ENCODE data around the gene MID2.
"Not testable (repeated sequence)": the region's sequence is repeated elsewhere in the genome, so short reads cannot be mapped to it uniquely, and the experiment has no call there.

The MID2 gene

GRCh38 chrX:107851665-107852064 lies 26.0 kb downstream of the MID2 start:
- H3K9me3 ChIP-seq (ENCODE audit: control extremely low read depth in 1 of 5, control insufficient read depth in 4 of 5, insufficient read depth in 2 of 5, low read depth in 1 of 5, low read length in 4 of 5); H3K4me1 ChIP-seq (ENCODE audit: control extremely low read depth in 1 of 4, control insufficient read depth in 4 of 4, insufficient read depth in 4 of 4, low read length in 3 of 4); POLR2A ChIA-PET; CTCF ChIA-PET; H3K27ac ChIP-seq (ENCODE audit: insufficient read depth in 1 of 2, low read depth in 1 of 2, low read length in 2 of 2, poor library complexity in 1 of 2, severe bottlenecking in 2 of 2); H3K4me3 ChIP-seq (ENCODE audit: control insufficient read depth in 1 of 7, extremely low read depth in 1 of 7, insufficient read depth in 4 of 7, low read depth in 2 of 7, low read length in 6 of 7); H3K36me3 ChIP-seq (ENCODE audit: control insufficient read depth in 4 of 4, insufficient read depth in 4 of 4, low read length in 3 of 4); DNase-seq: not testable (repeated sequence)
- peaks cover 5 to 60% (median 21%) of the 10 kb centered on the region in 5 experiments for H3K27me3 ChIP-seq (replicated peaks in 2 of 5; ENCODE audit: control insufficient read depth in 4 of 5, insufficient read depth in 5 of 5, low read length in 4 of 5)
- WGBS (ENCODE audit: insufficient coverage) = 97% methylated on average over 6 of the region's 7 CpGs

DNA sequence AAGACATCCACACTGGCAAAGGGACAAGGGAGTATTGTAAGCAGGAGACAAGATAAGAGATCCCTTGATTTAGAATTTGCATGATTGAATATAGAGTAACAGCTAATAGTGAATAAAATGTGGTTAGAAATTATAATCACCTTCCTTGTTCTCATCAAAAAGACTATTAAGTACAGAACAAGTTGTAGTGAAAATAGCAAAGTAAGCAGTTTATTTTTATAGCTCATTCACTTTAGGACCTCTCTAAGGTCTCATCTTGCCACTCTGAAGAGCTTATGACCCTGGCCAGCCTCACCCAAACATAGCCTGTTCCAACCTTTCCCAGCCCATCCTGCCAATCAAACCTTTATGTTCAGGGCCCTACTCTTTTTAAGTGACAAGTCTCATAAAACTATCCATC lies 30.6 kb downstream of the MID2 start:
- CTCF ChIA-PET = no interaction called here

DNA sequence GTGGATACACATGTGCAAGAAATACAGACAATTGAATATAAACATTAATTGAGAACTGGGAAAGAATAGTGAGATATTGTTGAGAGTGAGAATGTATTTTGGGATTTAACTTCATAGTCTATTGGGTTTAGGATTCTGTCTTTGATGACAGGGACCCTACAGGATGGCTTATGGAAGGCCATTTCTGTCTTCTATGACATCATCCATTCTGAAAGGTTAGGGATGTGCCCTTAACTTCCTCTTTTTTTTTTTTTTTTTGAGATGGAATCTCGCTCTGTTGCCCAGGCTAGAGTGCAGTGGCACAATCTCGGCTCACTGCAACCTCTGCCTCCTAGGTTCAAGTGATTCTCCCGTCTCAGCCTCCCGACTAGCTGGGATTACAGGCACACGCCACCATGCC lies 31.4 kb downstream of the MID2 start:
- H3K27ac ChIP-seq (ENCODE audit: insufficient read depth in 1 of 2, low read depth in 1 of 2, low read length in 2 of 2, poor library complexity in 1 of 2, severe bottlenecking in 2 of 2); H3K4me3 ChIP-seq (ENCODE audit: control insufficient read depth in 1 of 7, extremely low read depth in 1 of 7, insufficient read depth in 4 of 7, low read depth in 2 of 7, low read length in 6 of 7); POLR2A ChIA-PET; H3K9me3 ChIP-seq (ENCODE audit: control extremely low read depth in 1 of 5, control insufficient read depth in 4 of 5, insufficient read depth in 2 of 5, low read depth in 1 of 5, low read length in 4 of 5); CTCF ChIA-PET; DNase-seq; H3K4me1 ChIP-seq (ENCODE audit: control extremely low read depth in 1 of 4, control insufficient read depth in 4 of 4, insufficient read depth in 4 of 4, low read length in 3 of 4); H3K36me3 ChIP-seq (ENCODE audit: control insufficient read depth in 4 of 4, insufficient read depth in 4 of 4, low read length in 3 of 4): not testable (repeated sequence)
- H3K27me3 ChIP-seq (replicated peaks in 2 of 5; ENCODE audit: control insufficient read depth in 4 of 5, insufficient read depth in 5 of 5, low read length in 4 of 5) = peaks cover 5 to 66% (median 16%) of the 10 kb centered on the region in 5 experiments
- 85% methylated on average over 4 of the region's 5 CpGs for WGBS (ENCODE audit: insufficient coverage)

More for the DNA sequence above, 30.6 kb downstream of the MID2 start:
- Histone ChIP-seq H3K9me3 (ENCODE audit: control extremely low read depth in 1 of 5, control insufficient read depth in 4 of 5, insufficient read depth in 2 of 5, low read depth in 1 of 5, low read length in 4 of 5) (no peaks in the 10 kb centered on the region), H3K4me3 (ENCODE audit: control insufficient read depth in 1 of 7, extremely low read depth in 1 of 7, insufficient read depth in 4 of 7, low read depth in 2 of 7, low read length in 6 of 7) (no peak overlapping the region), H3K27ac (ENCODE audit: insufficient read depth in 1 of 2, low read depth in 1 of 2, low read length in 2 of 2, poor library complexity in 1 of 2, severe bottlenecking in 2 of 2) (no peak overlapping the region), H3K4me1 (ENCODE audit: control extremely low read depth in 1 of 4, control insufficient read depth in 4 of 4, insufficient read depth in 4 of 4, low read length in 3 of 4) (no peaks in the 10 kb centered on the region), H3K27me3 (replicated peaks in 2 of 5; ENCODE audit: control insufficient read depth in 4 of 5, insufficient read depth in 5 of 5, low read length in 4 of 5) (peaks cover 5 to 59% (median 17%) of the 10 kb centered on the region in 5 experiments), H3K36me3 (ENCODE audit: control insufficient read depth in 4 of 4, insufficient read depth in 4 of 4, low read length in 3 of 4) (no peaks in the 10 kb centered on the region)
- POLR2A ChIA-PET = no interaction called here
- no peak for DNase-seq

DNA sequence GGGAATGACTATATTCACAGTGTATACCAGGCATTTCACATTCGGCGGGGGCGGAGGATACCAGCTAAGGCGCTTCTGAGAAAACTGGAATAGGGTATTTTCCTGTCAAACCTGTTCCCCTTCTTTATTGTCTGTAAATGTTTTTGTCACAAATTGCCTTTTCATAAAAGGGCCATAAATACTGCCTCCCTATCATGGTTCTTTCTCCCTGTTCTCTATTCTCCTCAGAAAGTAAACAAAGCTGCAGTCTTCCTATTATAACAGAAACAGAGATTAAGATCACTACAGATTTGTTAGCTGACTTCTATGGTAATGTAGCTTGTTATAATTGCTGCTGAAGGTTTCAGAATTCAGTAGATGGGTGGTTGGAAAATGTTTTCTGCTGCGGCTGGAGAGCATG lies 32.2 kb downstream of the MID2 start:
- no peak for DNase-seq
- ChIA-PET POLR2A (no interaction called here), CTCF (interaction anchor here (1.2 kb wide), 1 partner anchor 79 kb away, joined by 3 read pairs; no protein-coding TSS in a partner anchor)
- peaks cover 5 to 63% (median 16%) of the 10 kb centered on the region in 5 experiments for H3K27me3 ChIP-seq (replicated peaks in 2 of 5; ENCODE audit: control insufficient read depth in 4 of 5, insufficient read depth in 5 of 5, low read length in 4 of 5)
- H3K4me1 ChIP-seq (ENCODE audit: control extremely low read depth in 1 of 4, control insufficient read depth in 4 of 4, insufficient read depth in 4 of 4, low read length in 3 of 4) = no peaks in the 10 kb centered on the region
- H3K36me3 ChIP-seq (ENCODE audit: control insufficient read depth in 4 of 4, insufficient read depth in 4 of 4, low read length in 3 of 4) = no peaks in the 10 kb centered on the region
- no peak overlapping the region for H3K27ac ChIP-seq (ENCODE audit: insufficient read depth in 1 of 2, low read depth in 1 of 2, low read length in 2 of 2, poor library complexity in 1 of 2, severe bottlenecking in 2 of 2)
- 94% methylated on average over 4 of the region's 5 CpGs for WGBS (ENCODE audit: insufficient coverage)
- H3K4me3 ChIP-seq (ENCODE audit: control insufficient read depth in 1 of 7, extremely low read depth in 1 of 7, insufficient read depth in 4 of 7, low read depth in 2 of 7, low read length in 6 of 7) = no peak overlapping the region
- no peaks in the 10 kb centered on the region for H3K9me3 ChIP-seq (ENCODE audit: control extremely low read depth in 1 of 5, control insufficient read depth in 4 of 5, insufficient read depth in 2 of 5, low read depth in 1 of 5, low read length in 4 of 5)

GRCh38 chrX:107861056-107861455 lies 35.4 kb downstream of the MID2 start:
- Histone ChIP-seq H3K36me3 (ENCODE audit: control insufficient read depth in 4 of 4, insufficient read depth in 4 of 4, low read length in 3 of 4) (no peaks in the 10 kb centered on the region), H3K4me3 (ENCODE audit: control insufficient read depth in 1 of 7, extremely low read depth in 1 of 7, insufficient read depth in 4 of 7, low read depth in 2 of 7, low read length in 6 of 7) (no peak overlapping the region), H3K27ac (ENCODE audit: insufficient read depth in 1 of 2, low read depth in 1 of 2, low read length in 2 of 2, poor library complexity in 1 of 2, severe bottlenecking in 2 of 2) (no peak overlapping the region), H3K4me1 (ENCODE audit: control extremely low read depth in 1 of 4, control insufficient read depth in 4 of 4, insufficient read depth in 4 of 4, low read length in 3 of 4) (no peaks in the 10 kb centered on the region), H3K9me3 (ENCODE audit: control extremely low read depth in 1 of 5, control insufficient read depth in 4 of 5, insufficient read depth in 2 of 5, low read depth in 1 of 5, low read length in 4 of 5) (no peaks in the 10 kb centered on the region), H3K27me3 (replicated peaks in 2 of 5; ENCODE audit: control insufficient read depth in 4 of 5, insufficient read depth in 5 of 5, low read length in 4 of 5) (peaks cover 2 to 49% (median 17%) of the 10 kb centered on the region in 5 experiments)
- 88% methylated on average over 4 of the region's 4 CpGs for WGBS (ENCODE audit: insufficient coverage)
- ChIA-PET CTCF (no interaction called here), POLR2A (no interaction called here)
- no peak for DNase-seq

DNA sequence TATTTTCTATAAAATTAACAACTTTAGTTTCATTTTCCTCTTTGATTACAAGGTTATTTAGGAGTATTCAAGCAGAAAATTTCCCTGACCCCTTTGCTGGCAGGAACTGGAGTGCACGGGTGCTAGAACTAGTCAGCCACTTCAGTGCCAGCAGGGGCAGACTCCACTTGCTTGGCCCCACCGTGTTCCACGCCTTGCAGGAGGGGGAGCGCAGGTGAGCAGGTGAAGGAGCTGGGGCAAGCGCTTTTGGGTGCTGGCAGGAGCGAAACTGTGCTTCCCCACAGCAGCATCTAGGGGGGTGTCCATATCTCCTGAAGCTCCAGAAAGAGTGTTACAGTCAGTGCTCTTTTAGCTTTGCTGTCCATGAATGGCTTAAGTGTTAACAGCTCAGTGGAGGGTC lies 45.5 kb downstream of the MID2 start:
- ChIA-PET CTCF (no interaction called here), POLR2A (no interaction called here)
- WGBS (ENCODE audit: insufficient coverage) = 63% methylated on average over 4 of the region's 6 CpGs
- Histone ChIP-seq H3K9me3 (ENCODE audit: control extremely low read depth in 1 of 5, control insufficient read depth in 4 of 5, insufficient read depth in 2 of 5, low read depth in 1 of 5, low read length in 4 of 5) (peaks cover 0 to 3% (median 0%) of the 10 kb centered on the region in 5 experiments), H3K4me1 (ENCODE audit: control extremely low read depth in 1 of 4, control insufficient read depth in 4 of 4, insufficient read depth in 4 of 4, low read length in 3 of 4) (no peaks in the 10 kb centered on the region), H3K27me3 (replicated peaks in 2 of 5; ENCODE audit: control insufficient read depth in 4 of 5, insufficient read depth in 5 of 5, low read length in 4 of 5) (peaks cover 0 to 13% (median 0%) of the 10 kb centered on the region in 5 experiments), H3K27ac (ENCODE audit: insufficient read depth in 1 of 2, low read depth in 1 of 2, low read length in 2 of 2, poor library complexity in 1 of 2, severe bottlenecking in 2 of 2) (no peak overlapping the region), H3K36me3 (ENCODE audit: control insufficient read depth in 4 of 4, insufficient read depth in 4 of 4, low read length in 3 of 4) (no peaks in the 10 kb centered on the region), H3K4me3 (ENCODE audit: control insufficient read depth in 1 of 7, extremely low read depth in 1 of 7, insufficient read depth in 4 of 7, low read depth in 2 of 7, low read length in 6 of 7) (no peak overlapping the region)
- DNase-seq = no peak

GRCh38 chrX:107878106-107878505 lies 52.4 kb downstream of the MID2 start:
- ChIA-PET CTCF (no interaction called here), POLR2A (no interaction called here)
- Histone ChIP-seq H3K36me3 (ENCODE audit: control insufficient read depth in 4 of 4, insufficient read depth in 4 of 4, low read length in 3 of 4) (no peaks in the 10 kb centered on the region), H3K27me3 (replicated peaks in 2 of 5; ENCODE audit: control insufficient read depth in 4 of 5, insufficient read depth in 5 of 5, low read length in 4 of 5) (peaks cover 0 to 8% (median 0%) of the 10 kb centered on the region in 5 experiments), H3K9me3 (ENCODE audit: control extremely low read depth in 1 of 5, control insufficient read depth in 4 of 5, insufficient read depth in 2 of 5, low read depth in 1 of 5, low read length in 4 of 5) (no peaks in the 10 kb centered on the region), H3K27ac (ENCODE audit: insufficient read depth in 1 of 2, low read depth in 1 of 2, low read length in 2 of 2, poor library complexity in 1 of 2, severe bottlenecking in 2 of 2) (no peak overlapping the region), H3K4me3 (ENCODE audit: control insufficient read depth in 1 of 7, extremely low read depth in 1 of 7, insufficient read depth in 4 of 7, low read depth in 2 of 7, low read length in 6 of 7) (no peak overlapping the region), H3K4me1 (ENCODE audit: control extremely low read depth in 1 of 4, control insufficient read depth in 4 of 4, insufficient read depth in 4 of 4, low read length in 3 of 4) (no peaks in the 10 kb centered on the region)
- WGBS (ENCODE audit: insufficient coverage) = 100% methylated on average over 1 of the region's 5 CpGs
- no peak for DNase-seq

Data from common myeloid progenitor, CD34-positive (primary cell).